ENCODE measurements around the gene ANTKMT.

DNA sequence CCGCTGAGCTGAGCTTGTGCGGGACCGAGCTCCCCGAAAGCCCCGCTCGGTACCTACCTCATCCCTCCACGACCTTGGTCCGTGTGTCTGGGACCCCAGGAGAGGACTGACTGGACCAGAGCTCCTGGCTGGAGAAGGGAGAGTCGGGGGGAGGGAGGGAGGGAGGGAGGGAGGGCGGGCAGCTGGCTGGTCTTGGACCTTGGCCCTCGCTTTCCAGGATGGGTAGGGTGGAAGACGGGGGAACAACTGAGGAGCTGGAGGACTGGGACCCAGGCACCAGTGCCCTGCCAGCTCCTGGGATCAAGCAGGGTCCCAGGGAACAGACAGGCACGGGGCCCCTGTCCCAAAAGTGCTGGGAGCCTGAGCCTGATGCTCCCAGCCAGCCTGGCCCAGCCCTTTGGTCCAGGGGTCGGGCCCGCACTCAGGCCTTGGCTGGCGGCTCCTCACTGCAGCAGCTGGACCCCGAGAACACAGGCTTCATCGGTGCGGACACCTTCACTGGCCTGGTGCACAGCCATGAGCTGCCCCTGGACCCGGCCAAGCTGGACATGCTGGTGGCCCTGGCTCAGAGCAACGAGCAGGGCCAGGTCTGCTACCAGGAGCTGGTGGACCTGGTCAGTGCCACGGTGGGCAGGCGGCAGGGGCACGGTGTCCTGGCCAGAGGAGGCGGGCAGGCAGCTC is 44.9 kb upstream of the ANTKMT start:
- TF ChIP-seq, protein P1, sequence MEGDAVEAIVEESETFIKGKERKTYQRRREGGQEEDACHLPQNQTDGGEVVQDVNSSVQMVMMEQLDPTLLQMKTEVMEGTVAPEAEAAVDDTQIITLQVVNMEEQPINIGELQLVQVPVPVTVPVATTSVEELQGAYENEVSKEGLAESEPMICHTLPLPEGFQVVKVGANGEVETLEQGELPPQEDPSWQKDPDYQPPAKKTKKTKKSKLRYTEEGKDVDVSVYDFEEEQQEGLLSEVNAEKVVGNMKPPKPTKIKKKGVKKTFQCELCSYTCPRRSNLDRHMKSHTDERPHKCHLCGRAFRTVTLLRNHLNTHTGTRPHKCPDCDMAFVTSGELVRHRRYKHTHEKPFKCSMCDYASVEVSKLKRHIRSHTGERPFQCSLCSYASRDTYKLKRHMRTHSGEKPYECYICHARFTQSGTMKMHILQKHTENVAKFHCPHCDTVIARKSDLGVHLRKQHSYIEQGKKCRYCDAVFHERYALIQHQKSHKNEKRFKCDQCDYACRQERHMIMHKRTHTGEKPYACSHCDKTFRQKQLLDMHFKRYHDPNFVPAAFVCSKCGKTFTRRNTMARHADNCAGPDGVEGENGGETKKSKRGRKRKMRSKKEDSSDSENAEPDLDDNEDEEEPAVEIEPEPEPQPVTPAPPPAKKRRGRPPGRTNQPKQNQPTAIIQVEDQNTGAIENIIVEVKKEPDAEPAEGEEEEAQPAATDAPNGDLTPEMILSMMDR (IDR thresholded peaks at IDR 0.05 in 8 of 11, conservative IDR thresholded peaks at IDR 0.05 in 3 of 11), result no peak
- TF ChIP-seq POLR2A (IDR thresholded peaks at IDR 0.05), result no peak
